HepG2 (cell line): ENCODE results near the gene CA14. TPM values are rescaled to one million over a fixed set of nuclear protein-coding genes. Genes with fewer than 3 reads are reported as not detected.

Source experiments
- MATR3 ChIP-seq: sonication (generic); formaldehyde crosslinking; IDR thresholded peaks from 2 replicates; pipeline ENCODE4 v1.4.0; 2020; ENCODE audit warnings: missing genetic modification reagents
- MXD3 ChIP-seq: IDR thresholded peaks from 2 replicates; pipeline ENCODE4 v1.6.1; 2016; ENCODE audit warnings: mild to moderate bottlenecking, missing biosample characterization, missing genetic modification reagents
- NR2F6 ChIP-seq, 2 experiments: IDR thresholded peaks; 2 replicates each; pipeline ENCODE4 v1.6.1; 2016; ENCODE audit warnings: antibody characterized with exemption in 1 of 2, mild to moderate bottlenecking in 1 of 2
- RAD21 ChIP-seq: fragments of 450-650 bp; formaldehyde crosslinking; IDR thresholded peaks from 2 replicates; pipeline ENCODE4 v1.5.0; 2020; ENCODE audit warnings: mild to moderate bottlenecking
- REST ChIP-seq, 2 experiments: IDR thresholded peaks; 2 replicates each; pipeline ENCODE4 v1.6.1; 2011 to 2012; ENCODE audit warnings: low read length in 2 of 2, borderline replicate concordance in 1 of 2, low read depth in 1 of 2, mild to moderate bottlenecking in 1 of 2, moderate library complexity in 1 of 2
- SMC3 ChIP-seq: IDR thresholded peaks from 2 replicates; pipeline ENCODE4 v1.6.1; 2011; ENCODE audit warnings: low read length, improper control_type of control experiment
- TCF7L2 ChIP-seq: IDR thresholded peaks from 2 replicates; pipeline ENCODE4 v1.6.1; 2011; ENCODE audit warnings: mild to moderate bottlenecking, low read depth, low read length, moderate library complexity
- ZBTB37 ChIP-seq: sonication (generic); formaldehyde crosslinking; IDR thresholded peaks from 2 replicates; pipeline ENCODE4 v1.4.0; 2020; ENCODE audit warnings: mild to moderate bottlenecking, missing genetic modification reagents
- ZFX ChIP-seq: sonication (generic); formaldehyde crosslinking; IDR thresholded peaks from 2 replicates; pipeline ENCODE4 v1.4.0; 2020; ENCODE audit warnings: mild to moderate bottlenecking, low read depth, missing genetic modification reagents, moderate library complexity
- ZNF142 ChIP-seq: sonication (generic); formaldehyde crosslinking; IDR thresholded peaks from 2 replicates; pipeline ENCODE4 v1.4.0; 2020; ENCODE audit warnings: missing genetic modification reagents
- ZNF350 ChIP-seq: sonication (generic); formaldehyde crosslinking; IDR thresholded peaks from 2 replicates; pipeline ENCODE4 v1.4.0; 2020; ENCODE audit warnings: mild to moderate bottlenecking, low read depth, missing genetic modification reagents, borderline replicate concordance
- ZNF441 ChIP-seq: sonication (generic); formaldehyde crosslinking; IDR thresholded peaks from 2 replicates; pipeline ENCODE4 v1.7.0; 2021; ENCODE audit warnings: missing genetic modification reagents, borderline replicate concordance
- ZNF614 ChIP-seq: IDR thresholded peaks from 2 replicates; pipeline ENCODE4 v1.6.1; 2018; ENCODE audit warnings: missing biosample characterization, missing genetic modification reagents, inconsistent platforms, borderline replicate concordance
- ZNF800 ChIP-seq: sonication (generic); formaldehyde crosslinking; IDR thresholded peaks from 2 replicates; pipeline ENCODE4 v1.4.0; 2020; ENCODE audit warnings: missing genetic modification reagents
- polyA plus RNA-seq, 8 experiments: library from polyadenylated mRNA; depleted of rRNA in 3 of 8; stranded (reverse) in 7 of 8; unstranded in 1 of 8; fragments of >200 nt; fragmentation: Illumina TruSeq in 4 of 8; extraction: Trizol in 4 of 8; gene quantifications; 2 replicates each; pipeline versions ENCODE4 v1.2.1 to v1.2.3, GENCODE V29; 2011 to 2016; ENCODE audit warnings: low read depth in 4 of 8, missing spikeins in 1 of 8, mixed read lengths in 1 of 8; ENCODE audit not compliant: insufficient read depth in 1 of 8
- total RNA-seq, 5 experiments: library from RNA; depleted of rRNA; stranded (reverse); fragments of >200 nt; fragmentation: Illumina TruSeq; extraction: Trizol; gene quantifications; 2 replicates each; pipeline ENCODE4 v1.2.3, GENCODE V29; 2016; ENCODE audit warnings: low read depth in 1 of 5

CA14 gene
- total and polyA plus RNA-seq, 2 of the 13 experiments (the other 11 are each of a cell fraction or from before 2014, with no cell fraction given): 2.4 to 8.5 TPM

GRCh38 chr1:150257624-150258585, at the start of gene CA14 (continued):
- no peak for TF ChIP-seq MATR3 (CRISPR knock-in tag)
- TF ChIP-seq REST (IDR thresholded peaks at IDR 0.05; ENCODE audit: borderline replicate concordance in 1 of 2, low read depth in 1 of 2, low read length in 2 of 2): no peak
- TF ChIP-seq ZBTB37: no peak
- TF ChIP-seq MXD3 (CRISPR knock-in tag): no peak
- TF ChIP-seq NR2F6 (IDR thresholded peaks at IDR 0.05): no peak
- TF ChIP-seq NR2F6 (CRISPR knock-in tag; IDR thresholded peaks at IDR 0.05): no peak
- TF ChIP-seq ZNF441 (CRISPR knock-in tag): 0 out of 2 replicates have a peak, but pooled peaks have one; percentile 11
- TF ChIP-seq ZNF800 (CRISPR knock-in tag): no peak
- no peak for TF ChIP-seq SMC3
- no peak for TF ChIP-seq ZNF142
- TF ChIP-seq ZNF614: no peak
- no peak for TF ChIP-seq ZNF350 (CRISPR knock-in tag)
- no peak for TF ChIP-seq ZFX (CRISPR knock-in tag)
- TF ChIP-seq TCF7L2: no peak
- TF ChIP-seq RAD21 (CRISPR knock-in tag): no peak
